Measurements from ENCODE around the gene STRA6.

- no peak for TF ChIP-seq ELF4 (IDR thresholded peaks at IDR 0.05)
- no peak for TF ChIP-seq ARNT (IDR thresholded peaks at IDR 0.05)
- no peak for TF ChIP-seq BHLHE40 (IDR thresholded peaks at IDR 0.05; ENCODE audit: borderline replicate concordance)
- no peak for TF ChIP-seq SUZ12 (IDR thresholded peaks at IDR 0.05)
- no peak for TF ChIP-seq L3MBTL2 (conservative IDR thresholded peaks at IDR 0.05)
- no peak for TF ChIP-seq ZNF384 (IDR thresholded peaks at IDR 0.05)
- TF ChIP-seq FOXM1 (IDR thresholded peaks at IDR 0.05; ENCODE audit: borderline replicate concordance): no peak
- no peak for TF ChIP-seq SP1 (IDR thresholded peaks at IDR 0.05)
Measured at GRCh38 chr15:74129586-74130154, 72.9 kb downstream of the STRA6 start.
